Hepatocyte (in vitro differentiated cells): ENCODE results near the gene COL4A2.

ENCODE experiments used
- CTCF ChIP-seq: fragments of 200-600 bp; sonication (generic); IDR thresholded peaks from 2 replicates; pipeline ENCODE4 v1.5.1; 2016; ENCODE audit warnings: antibody characterized with exemption, mild to moderate bottlenecking; ENCODE audit not compliant: poor library complexity
- EZH2 ChIP-seq: fragments of 200-600 bp; sonication (generic); IDR thresholded peaks from 2 replicates; pipeline ENCODE4 v1.6.1; 2016; ENCODE audit warnings: antibody characterized with exemption, mild to moderate bottlenecking, borderline replicate concordance

GRCh38 chr13:110507678-110508381, 200.7 kb downstream of the COL4A2 start:
- TF ChIP-seq CTCF (peak; percentile 4), EZH2 (no peak)
